ENCODE results near the gene UGT2B15. TPM values are rescaled to one million over a fixed set of nuclear protein-coding genes. Genes with fewer than 3 reads are reported as not detected.

UGT2B15 gene
- total and polyA plus RNA-seq, 2 donors (not counting 1 experiment from before 2014, with no cell fraction given), result not detected

- Histone ChIP-seq H3K36me3 (ENCODE audit: control insufficient read depth, insufficient read depth, low read length) (no peaks in the 10 kb centered on the region), H3K4me2 (ENCODE audit: extremely low read depth, insufficient read depth, low read length) (no peak overlapping the region), H3K27me3 (ENCODE audit: control insufficient read depth, insufficient read depth, low read length) (no peaks in the 10 kb centered on the region), H3K4me3 (replicated peaks in 1 of 4; ENCODE audit: control extremely low read depth in 1 of 4, insufficient read depth in 1 of 4, low read depth in 3 of 4, low read length in 4 of 4) (no peak overlapping the region), H2AFZ (ENCODE audit: low read length) (no peak overlapping the region), H3K27ac (ENCODE audit: insufficient read depth, low read length) (no peak overlapping the region), H3K4me1 (ENCODE audit: control insufficient read depth, extremely low read depth, insufficient read depth, low read length) (no peaks in the 10 kb centered on the region), H4K20me1 (ENCODE audit: control insufficient read depth, extremely low read depth, insufficient read depth, low read length) (no peaks in the 10 kb centered on the region), H3K9ac (ENCODE audit: insufficient read depth, low read length) (no peak overlapping the region), H3K79me2 (ENCODE audit: control insufficient read depth, insufficient read depth, low read length) (no peaks in the 10 kb centered on the region), H3K9me3 (ENCODE audit: control insufficient read depth, insufficient read depth, low read depth, low read length) (no peaks in the 10 kb centered on the region)
- DNase-seq (ENCODE audit: low read depth in 2 of 2), result no peak
- TF ChIP-seq CTCF (conservative IDR thresholded peaks at IDR 0.05 in 1 of 2, IDR thresholded peaks at IDR 0.05 in 1 of 2; ENCODE audit: low read depth in 1 of 2, low read length in 2 of 2) (no peak), EZH2 (IDR thresholded peaks at IDR 0.05; ENCODE audit: low read length, missing control alignments) (no peak)
Observed at GRCh38 chr4:68617003-68617698, 53.3 kb downstream of the UGT2B15 start.

GRCh38 chr4:68615699-68616422 is 54.6 kb downstream of the UGT2B15 start:
- DNase-seq (ENCODE audit: low read depth in 2 of 2), result no peak

More at GRCh38 chr4:68615699-68616422, 54.6 kb downstream of the UGT2B15 start:
- H3K36me3 ChIP-seq (ENCODE audit: control insufficient read depth, insufficient read depth, low read length), result no peaks in the 10 kb centered on the region
- no peak overlapping the region for H3K4me2 ChIP-seq (ENCODE audit: extremely low read depth, insufficient read depth, low read length)
- no peak overlapping the region for H2AFZ ChIP-seq (ENCODE audit: low read length)
- no peak overlapping the region for H3K4me3 ChIP-seq (replicated peaks in 1 of 4; ENCODE audit: control extremely low read depth in 1 of 4, insufficient read depth in 1 of 4, low read depth in 3 of 4, low read length in 4 of 4)
- no peaks in the 10 kb centered on the region for H3K4me1 ChIP-seq (ENCODE audit: control insufficient read depth, extremely low read depth, insufficient read depth, low read length)
- H3K9ac ChIP-seq (ENCODE audit: insufficient read depth, low read length), result no peak overlapping the region
- H4K20me1 ChIP-seq (ENCODE audit: control insufficient read depth, extremely low read depth, insufficient read depth, low read length), result no peaks in the 10 kb centered on the region
- H3K9me3 ChIP-seq (ENCODE audit: control insufficient read depth, insufficient read depth, low read depth, low read length), result no peaks in the 10 kb centered on the region
- no peak overlapping the region for H3K27ac ChIP-seq (ENCODE audit: insufficient read depth, low read length)
- no peaks in the 10 kb centered on the region for H3K27me3 ChIP-seq (ENCODE audit: control insufficient read depth, insufficient read depth, low read length)
- TF ChIP-seq EZH2 (IDR thresholded peaks at IDR 0.05; ENCODE audit: low read length, missing control alignments) (no peak), CTCF (conservative IDR thresholded peaks at IDR 0.05 in 1 of 2, IDR thresholded peaks at IDR 0.05 in 1 of 2; ENCODE audit: low read depth in 1 of 2, low read length in 2 of 2) (no peak)
- H3K79me2 ChIP-seq (ENCODE audit: control insufficient read depth, insufficient read depth, low read length), result no peaks in the 10 kb centered on the region
